Stromal cell of bone marrow (primary cell): ENCODE results near the gene EDNRB.
"Not testable (repeated sequence)": the region's sequence is repeated elsewhere in the genome, so short reads cannot be mapped to it uniquely, and the experiment has no call there.

ENCODE experiments used
- DNase-seq: peaks from one replicate; pipeline ENCODE4 v3.0.0-alpha.2; 2012; ENCODE audit warnings: low read depth

EDNRB gene

DNA sequence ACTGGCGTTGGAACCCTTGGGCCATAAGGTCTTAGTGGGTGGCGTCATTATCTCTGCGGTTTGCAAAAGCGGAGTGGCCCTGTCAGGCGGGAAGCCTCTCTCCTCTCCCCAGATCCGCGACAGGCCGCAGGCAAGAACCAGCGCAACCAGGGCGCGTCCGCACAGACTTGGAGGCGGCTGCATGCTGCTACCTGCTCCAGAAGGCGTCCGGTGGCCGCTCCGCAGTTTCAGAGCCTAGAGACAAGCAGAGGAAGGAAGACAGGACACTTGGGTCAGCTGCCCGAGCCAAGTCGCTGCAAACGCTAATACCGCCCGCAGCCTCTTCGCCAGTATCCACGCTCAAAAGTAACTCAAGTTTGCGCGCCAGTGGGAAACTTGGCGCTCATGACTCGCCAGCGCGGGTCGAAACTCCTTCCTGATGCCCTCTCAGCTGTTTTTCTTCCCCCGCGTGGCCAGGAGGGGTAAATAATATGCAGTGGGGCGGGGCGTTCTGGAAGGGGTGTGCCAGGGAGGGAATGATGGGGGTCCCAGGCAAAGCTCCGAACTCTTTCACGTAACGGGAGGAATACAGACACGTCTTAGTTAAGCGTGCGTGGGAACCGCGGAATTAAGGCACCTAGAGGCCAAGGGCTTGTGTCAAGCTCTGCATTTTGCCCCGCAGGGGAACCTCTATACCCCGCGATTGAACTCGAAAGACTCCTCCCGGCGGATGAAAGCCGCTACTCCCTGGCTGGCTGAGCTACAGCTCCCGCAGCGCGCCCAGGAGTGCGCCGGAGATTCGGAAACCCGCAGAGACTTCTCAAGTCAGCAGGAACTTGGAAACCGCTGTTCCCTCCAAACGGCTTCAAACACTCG lies at the start of gene EDNRB:
Gene EDNRB (minus strand): TSS at position 441 of the 855 bp plus-strand sequence. CDS start 258 bp downstream, at position 183.
- DNase-seq: no peak

DNA sequence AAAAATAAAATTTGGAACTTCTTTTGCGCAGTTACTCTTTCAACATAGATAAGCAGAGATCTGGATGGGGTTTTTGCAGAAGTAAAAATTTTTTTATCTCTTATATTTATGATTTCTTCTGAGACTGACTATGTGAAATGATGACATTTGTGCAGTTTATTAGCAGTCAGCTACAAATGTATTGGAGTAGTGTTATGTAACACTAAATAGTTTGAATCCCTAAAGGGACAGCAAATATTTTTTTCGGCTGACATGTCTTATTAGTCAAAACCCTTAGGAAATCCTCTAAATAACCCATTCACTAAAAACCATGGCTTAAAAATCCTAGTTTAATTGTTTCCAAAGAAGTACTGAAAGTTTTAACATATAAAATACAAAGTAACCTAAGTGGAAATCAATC lies 48.0 kb upstream of the EDNRB start:
- no peak for DNase-seq

DNA sequence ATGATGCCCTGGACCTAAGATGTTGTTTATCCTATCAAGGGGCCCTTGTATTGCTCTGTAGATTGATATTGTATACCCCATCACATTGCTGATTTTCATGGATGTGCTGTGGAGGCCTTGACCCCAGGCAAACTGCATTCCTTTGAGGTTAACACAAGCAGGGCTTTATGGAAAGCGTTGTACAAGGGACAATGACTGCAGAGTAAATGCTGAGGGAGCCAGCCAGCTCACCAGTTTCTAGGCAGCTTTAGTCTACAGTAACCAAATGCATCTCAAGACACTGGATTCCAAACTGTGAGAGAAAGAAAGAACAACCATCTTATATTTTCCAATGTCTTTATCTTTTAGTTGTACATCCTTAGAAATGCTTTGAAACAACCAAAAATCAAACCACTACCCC lies 34.1 kb upstream of the EDNRB start:
- no peak for DNase-seq

DNA sequence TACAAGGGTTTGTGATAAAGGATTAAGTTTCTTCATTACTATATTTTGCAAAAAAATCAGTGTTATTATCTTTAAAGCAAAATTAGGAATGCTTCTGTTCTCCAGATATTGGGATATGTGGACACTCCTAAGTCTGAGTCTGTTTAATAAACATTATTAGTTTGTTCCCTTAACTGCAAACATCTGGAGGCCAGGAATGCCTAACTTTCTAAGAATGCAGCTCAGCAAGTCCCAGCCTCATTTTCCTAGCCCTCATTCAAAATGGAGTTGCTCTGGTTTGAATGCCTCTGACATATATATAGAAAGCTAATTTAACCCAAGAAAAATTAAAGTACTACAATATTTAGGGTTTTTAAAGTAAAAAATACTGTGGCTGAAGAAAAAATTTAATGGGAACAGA lies 33.6 kb upstream of the EDNRB start:
- no peak for DNase-seq

DNA sequence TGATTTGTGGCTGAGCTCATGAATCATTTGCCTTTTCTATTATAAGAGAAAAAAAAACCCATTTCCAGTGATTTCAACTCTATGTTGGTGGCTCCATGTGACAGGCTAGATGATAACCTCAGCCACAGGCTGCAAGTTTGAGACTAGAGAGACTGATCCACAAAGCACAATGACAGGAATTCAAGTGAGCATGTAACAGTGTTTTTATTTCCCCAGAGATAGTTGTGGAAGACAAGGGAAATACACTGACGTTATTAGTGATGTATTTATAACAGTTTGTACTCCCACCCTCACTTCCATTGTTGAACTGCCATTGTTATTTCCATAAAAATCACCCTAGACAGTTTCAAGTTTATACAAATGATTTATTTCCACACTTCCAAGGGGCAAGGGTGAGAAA lies 27.9 kb upstream of the EDNRB start:
- no peak for DNase-seq

DNA sequence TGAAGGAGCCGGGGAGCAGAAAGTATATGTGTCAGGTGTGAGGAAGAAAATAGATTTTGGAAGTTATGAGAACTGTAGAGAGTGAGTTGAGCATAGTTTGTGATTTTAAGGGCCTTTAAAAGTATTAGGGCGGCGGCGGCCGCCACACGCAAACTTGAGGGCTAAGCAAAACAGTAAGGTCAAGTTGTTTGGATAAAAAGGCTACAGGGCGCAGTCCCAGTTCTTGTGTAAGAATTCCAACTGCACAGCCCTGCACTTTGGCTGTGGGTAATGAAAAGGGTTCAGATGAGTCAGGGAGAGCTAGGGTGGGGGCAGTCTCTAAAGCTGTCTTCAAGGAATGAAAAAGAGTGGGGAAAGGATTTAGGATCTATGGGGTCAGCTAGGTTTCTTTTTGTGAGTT lies 16.4 kb upstream of the EDNRB start:
- not testable (repeated sequence) for DNase-seq

DNA sequence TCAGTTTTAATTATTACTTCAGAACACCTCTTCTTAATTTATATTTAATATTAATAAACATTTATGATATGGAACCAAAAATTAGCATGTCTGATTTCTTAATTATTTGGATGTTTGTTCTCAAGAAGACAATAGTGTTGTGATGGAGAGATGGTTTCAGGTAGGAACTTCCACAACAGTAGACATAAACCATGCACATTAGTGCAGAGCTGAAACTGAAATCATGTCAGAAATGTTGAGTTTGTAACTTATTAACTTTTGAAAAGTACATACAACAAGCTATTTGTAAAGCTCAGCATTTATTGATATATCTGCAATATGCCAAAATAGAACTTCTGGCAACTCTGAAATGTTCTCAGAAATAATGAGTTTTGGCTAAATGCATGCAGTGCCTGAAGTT lies 11.8 kb upstream of the EDNRB start:
- no peak for DNase-seq

DNA sequence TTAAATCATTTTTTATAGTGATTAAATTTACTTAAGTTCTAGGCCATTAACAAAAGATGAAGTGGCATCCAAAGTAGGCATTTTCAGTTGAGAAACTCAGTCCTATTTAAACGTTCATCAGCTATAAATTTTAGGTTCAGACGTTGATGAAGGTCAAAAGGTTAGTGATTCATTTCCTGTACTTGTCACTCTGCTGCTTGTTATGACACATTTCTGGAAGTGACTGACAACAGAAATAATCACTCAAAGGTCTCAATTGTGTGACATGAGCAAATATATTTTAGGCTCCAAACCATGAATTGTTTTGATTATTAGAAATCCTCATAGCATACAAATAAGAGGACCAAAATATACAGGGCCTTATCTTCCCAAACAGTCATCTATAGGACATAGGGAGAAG lies 10.3 kb upstream of the EDNRB start:
- DNase-seq: no peak

DNA sequence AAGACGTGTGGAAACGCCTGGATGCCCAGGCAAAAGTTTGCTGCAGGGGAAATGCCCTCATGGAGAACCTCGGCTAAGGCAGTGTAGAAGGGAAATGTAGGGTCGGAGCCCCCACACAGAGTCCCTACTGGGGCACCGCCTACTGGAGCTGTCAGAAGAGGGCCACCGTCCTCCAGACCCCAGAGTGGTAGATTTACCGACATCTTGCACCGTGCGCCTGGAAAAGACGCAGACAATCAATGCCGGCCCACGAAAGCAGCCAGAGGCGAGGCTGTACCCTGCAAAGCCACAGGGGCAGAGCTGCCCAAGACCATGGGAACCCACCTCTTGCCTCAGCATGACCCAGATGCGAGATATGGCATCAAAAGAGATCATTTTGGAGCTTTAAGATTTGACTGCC lies 7.0 kb upstream of the EDNRB start:
- DNase-seq: no peak

DNA sequence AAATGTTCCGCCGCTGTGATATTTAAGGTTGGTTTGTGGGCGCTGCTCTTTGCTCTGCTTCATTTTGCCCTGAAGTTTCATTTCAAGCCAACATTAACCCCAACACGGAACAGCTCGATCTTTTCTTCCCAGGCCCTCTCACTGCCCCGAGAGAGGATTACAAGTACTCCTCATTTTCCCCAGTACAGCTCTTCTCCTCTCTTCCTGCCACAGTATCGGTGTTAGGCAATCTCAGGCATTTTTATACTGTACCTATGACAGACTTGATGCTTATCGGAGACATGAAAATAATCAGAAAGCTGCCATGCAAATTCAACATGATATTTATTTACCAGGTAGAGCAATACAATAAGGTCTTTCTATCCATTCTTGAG lies 1.3 kb upstream of the EDNRB start:
- no peak for DNase-seq

DNA sequence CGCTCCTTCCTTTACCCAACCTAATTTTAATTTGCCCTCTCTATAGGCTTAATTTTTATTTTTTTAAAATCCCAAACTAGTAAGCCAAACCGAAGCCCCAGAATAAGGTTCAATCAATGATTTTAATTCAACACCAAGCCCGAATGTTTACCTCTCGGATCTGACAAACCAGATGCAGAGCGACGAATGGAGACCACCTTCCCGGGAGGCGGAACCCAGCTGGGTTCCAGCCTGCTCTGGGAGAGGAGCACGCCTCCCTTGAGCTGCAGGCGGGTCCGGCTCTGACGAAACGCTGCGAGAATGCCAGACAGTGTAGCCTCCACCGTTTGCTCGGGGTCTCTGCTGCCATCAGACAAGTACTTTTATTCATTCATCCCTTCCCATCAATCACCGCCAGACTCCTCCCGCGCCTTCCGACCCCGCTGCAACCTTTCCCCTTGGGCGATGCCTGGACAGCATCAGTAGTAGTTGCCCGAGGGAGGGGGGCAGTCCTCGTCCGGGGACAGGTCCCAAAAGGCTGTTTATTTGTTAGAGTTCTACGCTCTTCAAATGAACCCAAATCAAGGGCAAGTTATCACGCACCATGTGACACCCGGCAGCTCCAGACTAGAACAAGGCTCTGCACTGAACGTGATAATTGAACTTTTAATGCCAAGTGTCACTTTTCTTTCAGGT lies 752 bp upstream of the EDNRB start:
- no peak for DNase-seq

DNA sequence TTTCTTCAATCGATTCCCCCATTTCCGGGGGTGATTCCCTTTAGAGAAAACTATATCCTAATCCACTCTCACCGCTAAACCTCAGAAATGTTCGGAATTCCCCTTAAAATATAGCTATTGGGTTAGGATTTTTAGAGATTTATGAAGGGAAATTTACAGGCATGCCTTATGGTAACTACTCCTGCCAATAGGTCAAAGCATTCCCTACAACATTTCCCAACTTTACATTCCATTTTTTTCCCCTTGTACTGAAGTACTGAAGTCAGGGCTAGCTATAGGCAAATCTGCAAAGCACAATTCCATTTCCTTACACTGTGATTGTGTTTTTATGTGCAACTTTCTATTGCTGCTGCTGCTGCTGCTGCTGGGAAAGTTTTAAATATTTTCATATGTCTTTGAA lies 2.1 kb downstream of the EDNRB start:
- DNase-seq: no peak

DNA sequence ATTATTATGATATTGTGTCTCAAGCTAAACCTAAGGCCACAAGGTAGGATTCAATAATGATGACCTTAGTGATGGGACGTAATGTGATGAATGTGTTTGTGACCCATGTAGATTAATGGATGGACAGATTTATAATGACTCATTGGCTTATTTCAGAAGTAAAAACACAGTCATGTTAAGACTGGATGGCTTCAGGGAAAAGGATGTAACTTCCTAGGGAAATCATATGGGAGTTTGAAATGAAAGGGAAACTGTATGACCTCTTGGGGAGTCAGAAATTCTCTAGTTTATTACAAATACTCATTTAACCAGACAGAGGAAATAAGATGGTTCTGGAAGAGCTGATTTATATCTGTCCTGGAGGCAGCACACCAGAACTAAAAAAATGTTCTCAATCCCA lies 2.9 kb downstream of the EDNRB start:
- no peak for DNase-seq

DNA sequence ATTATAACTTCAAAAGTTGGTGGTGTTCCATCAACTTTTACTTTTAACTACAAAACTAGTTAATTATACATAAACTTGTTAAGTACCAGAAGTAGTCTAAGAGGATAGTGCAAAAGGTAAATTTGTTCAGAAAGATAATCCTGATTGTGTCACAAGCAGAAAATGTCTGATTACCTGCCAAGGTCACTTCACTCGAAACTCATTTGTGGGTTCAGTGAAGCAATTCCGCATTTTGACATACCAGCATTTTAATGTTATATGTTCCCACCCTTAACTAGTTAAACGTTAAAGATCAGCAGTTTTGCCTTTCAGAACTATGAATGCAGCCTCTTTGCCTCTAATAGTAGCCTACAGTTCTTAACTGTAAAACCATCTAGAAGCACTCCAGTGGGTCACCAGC lies 5.6 kb downstream of the EDNRB start:
- DNase-seq: no peak

DNA sequence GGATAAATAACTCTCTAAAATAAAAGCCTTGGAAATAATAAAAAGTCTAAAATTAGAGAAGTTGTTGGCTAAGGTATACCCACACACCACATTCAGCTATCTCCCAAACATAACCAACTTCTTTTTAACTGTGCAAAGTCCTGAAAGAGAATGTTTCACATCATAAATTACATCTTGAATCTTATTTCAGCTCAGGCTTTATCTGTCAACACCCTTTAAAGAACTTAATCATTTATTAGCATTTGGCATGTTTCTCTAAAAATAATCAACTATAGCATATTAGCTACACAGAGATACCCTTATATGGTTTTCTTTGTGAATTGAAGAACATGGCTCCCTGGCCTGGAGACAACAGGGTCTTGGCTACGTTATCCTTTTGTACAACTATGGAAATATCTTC lies 6.9 kb downstream of the EDNRB start:
- no peak for DNase-seq

DNA sequence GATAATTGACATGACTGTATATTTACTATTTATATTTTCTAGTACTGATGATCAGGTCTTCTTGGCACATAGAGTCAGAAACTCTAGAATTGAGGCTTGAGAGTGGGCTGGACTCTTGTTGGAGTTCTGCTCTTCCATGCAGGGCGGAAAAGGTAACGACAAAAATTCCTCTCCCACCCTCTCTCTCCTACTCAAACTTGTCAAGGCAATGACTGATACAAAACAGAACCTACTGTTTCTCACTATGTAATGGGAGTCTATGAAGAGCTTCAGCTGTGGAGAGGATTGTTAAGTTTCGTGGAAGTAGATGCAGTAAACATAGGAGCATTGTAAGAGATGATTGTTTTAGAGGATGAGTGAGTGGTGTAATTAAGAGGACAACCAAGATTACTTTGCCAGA lies 8.8 kb downstream of the EDNRB start:
- DNase-seq: no peak

DNA sequence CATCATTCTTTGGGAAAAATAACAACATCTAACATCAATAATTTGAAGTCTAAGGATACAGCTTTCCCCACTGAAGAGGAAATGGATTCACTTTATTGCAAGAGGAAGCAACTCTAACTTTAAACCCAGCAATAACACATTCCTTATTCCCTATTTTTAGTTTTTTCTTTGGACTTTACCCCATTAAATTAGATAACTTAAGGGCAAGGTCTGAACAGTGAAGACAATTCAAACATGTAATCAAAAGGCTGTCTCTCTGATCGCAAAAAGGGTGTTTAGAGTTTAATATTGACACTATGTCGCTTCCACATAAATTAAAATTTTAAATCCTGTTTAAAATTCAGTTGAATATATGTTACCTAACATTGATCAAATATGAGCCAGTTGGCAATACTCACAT lies 10.1 kb downstream of the EDNRB start:
- DNase-seq: no peak

DNA sequence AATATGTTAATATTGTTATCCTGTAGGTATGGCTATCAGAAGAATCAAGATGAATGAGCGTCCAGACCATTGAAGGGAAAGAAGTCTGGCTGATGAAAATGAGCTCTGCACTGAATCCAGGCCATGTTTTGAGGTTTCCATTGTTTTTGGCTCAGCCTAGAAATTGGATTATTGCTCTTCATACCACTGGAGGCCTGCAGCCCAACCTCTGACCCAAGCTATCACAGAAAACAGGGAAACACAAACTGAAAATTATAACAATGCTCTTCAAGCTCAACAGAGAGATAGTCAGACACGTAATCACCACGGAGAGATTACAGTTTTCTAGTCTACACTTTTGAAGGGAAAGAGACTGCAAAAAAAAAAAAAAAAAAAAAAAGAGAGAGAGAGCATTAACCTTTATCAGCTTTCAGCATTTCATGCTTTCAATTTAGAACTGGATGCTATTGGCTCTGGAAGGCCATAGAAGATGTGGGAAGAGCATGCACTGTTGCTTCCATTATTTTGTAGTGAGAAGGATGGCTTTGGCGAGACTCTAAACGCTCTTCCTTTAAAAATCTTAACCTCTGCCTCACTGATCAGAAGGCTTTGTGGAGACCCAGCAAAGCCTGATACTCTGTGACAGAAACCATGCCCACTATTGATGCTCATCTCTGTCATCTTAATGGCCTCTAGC lies 10.8 kb downstream of the EDNRB start:
- DNase-seq: no peak

DNA sequence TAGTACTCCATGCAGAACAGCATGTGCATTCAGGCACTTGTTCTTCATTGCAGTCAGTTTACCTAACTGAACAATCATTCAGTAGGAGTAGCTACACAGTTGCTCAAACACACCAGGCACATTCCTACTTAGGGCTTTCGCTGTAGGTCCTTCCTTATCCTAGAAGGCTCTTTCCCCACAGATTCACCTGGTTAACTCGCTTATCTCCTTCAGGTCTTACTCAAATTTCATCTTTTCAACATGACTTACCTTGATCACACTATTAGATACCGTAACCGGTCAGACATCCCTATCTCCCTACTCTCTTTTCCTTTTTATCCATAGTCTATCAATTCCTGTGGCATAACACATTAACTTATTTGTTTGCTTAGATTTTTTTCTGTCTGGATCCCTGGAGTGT lies 14.6 kb downstream of the EDNRB start:
- DNase-seq: no peak

DNA sequence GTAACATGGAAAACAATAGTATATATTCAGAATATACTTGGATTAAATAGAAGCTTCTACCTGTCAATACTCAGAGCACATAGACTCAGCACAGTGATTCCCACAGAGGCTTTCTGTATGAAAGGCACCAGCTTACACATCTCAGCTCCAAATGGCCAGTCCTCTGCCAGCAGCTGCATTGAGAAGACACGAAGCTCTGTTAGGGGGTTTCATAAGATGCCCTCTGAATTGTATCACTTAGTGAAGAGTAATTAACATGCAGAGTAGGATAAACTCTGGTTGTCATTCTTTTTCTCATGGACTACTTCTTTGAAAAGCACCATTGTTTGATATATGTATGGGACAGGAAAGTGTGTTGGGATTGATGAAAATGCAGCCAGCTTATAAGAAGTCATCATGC lies 15.2 kb downstream of the EDNRB start:
- no peak for DNase-seq

DNA sequence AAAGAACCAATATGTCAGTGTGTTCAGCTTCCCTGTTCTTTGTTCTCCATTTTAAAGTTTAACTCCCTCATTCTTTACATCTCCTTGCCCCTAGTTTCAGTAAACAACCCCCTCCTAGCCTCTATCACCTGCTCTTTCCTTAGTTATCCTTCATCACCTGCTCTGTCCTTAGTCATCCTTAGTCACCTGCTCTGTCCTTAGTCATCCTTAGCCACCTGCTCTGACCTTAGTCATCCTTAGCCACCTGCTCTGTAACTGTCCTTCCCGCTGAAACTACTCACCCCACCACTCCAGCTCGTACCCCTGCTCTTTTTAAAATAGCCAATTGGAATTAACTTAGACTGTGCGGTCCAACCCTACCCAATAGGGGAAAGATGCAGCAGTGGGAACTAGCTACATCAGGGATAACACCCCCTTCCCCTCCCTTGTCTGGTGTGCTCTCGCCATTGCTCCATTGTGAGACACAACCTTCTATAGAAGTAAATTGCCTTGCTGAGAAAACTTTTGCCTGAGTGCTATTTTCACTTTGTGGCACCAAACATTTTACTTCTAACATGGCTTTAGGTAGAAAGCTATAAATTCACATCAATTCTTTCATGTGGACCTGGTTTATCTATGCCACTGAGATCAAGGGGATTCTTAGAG lies 16.2 kb downstream of the EDNRB start:
- no peak for DNase-seq

DNA sequence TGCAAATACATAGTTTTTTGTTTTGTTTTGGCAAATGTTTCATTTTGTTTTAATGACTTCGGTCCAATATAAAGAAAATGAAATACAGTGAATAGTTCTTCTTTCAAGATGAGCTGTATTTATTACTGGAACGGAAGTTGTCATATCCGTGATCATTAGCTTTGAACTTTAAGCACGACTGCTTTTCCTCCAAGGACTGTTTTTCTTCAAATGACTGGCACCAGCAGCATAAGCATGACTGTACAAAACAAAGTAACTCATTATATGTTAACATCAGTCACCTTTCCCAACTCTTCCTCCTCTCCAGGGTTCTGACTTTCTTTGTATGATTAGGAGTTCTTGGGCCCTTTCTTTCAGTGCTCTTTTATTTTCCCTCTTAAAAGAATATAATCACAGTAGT lies 20.5 kb downstream of the EDNRB start:
- no peak for DNase-seq

DNA sequence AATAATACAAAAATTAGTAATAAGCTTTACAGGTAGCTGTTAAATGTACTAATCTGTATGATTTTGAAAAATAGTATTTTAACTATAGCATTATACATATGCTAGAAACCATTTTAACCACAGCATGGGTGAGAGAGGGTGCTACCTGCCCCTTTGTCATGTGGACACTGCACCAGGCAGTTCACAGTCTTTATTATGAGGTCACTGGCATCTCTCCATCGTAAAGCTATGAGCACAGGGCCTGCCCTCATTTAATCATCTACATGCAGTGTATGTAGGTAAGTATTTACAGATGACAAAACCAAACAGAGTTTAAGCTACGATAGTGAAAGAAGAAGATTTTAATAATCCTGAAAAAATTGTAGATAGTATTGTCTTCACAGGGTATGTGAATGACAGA lies 21.7 kb downstream of the EDNRB start:
- DNase-seq: no peak
